ENCODE data around the gene PAQR7. TPM values are rescaled to one million over a fixed set of nuclear protein-coding genes. Genes with fewer than 3 reads are reported as not detected.

Gene PAQR7, protein sequence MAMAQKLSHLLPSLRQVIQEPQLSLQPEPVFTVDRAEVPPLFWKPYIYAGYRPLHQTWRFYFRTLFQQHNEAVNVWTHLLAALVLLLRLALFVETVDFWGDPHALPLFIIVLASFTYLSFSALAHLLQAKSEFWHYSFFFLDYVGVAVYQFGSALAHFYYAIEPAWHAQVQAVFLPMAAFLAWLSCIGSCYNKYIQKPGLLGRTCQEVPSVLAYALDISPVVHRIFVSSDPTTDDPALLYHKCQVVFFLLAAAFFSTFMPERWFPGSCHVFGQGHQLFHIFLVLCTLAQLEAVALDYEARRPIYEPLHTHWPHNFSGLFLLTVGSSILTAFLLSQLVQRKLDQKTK
- 10 to 100 TPM in 1 of 4 donors, 1 to 10 TPM in 3; 6.7 to 12.1 (median 7.8) TPM for total RNA-seq

DNA sequence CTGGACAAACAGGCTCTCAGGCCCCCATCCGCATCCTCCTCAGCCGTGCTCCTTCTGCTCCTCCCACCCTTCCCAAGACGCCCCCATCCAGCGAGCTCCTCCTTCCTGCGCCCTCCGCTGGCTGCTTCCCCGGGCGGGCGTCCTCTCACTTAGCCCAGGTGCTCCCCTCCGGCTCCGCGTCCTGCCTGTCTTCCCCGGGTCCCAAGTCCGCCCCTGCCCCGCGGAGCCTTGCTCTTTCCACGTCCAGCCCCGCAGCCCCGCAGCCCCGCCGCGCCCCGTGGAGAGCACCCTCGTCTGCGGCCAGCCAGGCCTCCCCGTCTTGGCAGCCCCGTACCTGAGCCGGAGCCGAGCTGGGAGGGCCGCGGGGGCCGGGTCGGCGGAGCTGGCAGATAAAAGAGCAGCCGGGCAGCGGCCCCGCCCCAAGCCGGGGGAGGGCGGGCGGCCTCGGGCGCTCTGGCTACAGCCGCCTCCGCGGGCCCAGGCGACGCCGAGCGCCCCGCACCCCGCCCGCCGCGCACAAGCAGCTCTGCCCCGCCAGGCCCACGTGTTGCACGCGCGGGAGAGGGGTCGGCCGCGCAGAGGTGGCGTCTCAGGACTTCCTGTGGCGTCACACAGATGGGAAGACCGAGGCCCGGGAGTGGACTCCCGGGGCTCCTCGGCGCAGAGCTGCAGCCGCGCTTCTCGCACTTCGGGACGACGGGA lies at the start of gene PAQR7:
Gene PAQR7, minus strand, starts transcription at position 555 of the 702 bp plus-strand sequence. CDS start 11,869 bp downstream, outside the sequence.
- Histone ChIP-seq H3K27me3 (no peaks in the 10 kb centered on the region), H3K9me3 (no peaks in the 10 kb centered on the region), H3K4me3 (peak within 1 kb of the TSS; percentile 67 to 88 (median 82)), H3K36me3 (no peaks in the 10 kb centered on the region), H3K4me1 (peaks cover 11 to 52% (median 19%) of the 10 kb centered on the region in 4 donors), H3K27ac (peak within 1 kb of the TSS; percentile 57 to 86 (median 78))
- DNase-seq: peak; percentile 74 to 88 (median 86)
- TF ChIP-seq CTCF (IDR thresholded peaks at IDR 0.05) (no peak), POLR2A (IDR thresholded peaks at IDR 0.05) (peak; percentile 29 to 42)

DNA sequence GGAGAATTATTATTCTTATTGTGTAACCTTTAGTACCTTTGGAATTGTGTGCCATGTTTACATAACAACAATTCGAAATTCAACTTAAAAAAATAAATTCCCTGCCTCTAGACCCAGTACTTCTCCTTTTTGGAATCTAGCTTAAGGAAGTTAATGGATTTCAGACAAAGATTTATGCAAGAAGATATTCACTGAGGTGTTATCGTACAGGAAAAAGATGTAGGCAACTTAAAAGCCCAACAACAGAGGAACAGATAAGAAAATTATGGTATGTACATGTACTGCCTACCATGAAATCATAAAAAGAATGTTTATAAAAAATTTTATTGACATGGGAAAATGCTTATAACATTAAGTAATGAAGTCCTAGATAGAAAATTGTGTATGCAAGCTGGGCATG lies 48.9 kb upstream of the PAQR7 start:
- no peaks in the 10 kb centered on the region for H3K27me3 ChIP-seq
- H3K4me1 ChIP-seq: peaks cover 0 to 13% (median 8%) of the 10 kb centered on the region in 4 donors
- no peak for DNase-seq
- no peaks in the 10 kb centered on the region for H3K36me3 ChIP-seq
- H3K4me3 ChIP-seq: no peak overlapping the region
- no peak overlapping the region for H3K27ac ChIP-seq
- TF ChIP-seq POLR2A (IDR thresholded peaks at IDR 0.05): no peak
- TF ChIP-seq CTCF (IDR thresholded peaks at IDR 0.05): no peak
- no peaks in the 10 kb centered on the region for H3K9me3 ChIP-seq

DNA sequence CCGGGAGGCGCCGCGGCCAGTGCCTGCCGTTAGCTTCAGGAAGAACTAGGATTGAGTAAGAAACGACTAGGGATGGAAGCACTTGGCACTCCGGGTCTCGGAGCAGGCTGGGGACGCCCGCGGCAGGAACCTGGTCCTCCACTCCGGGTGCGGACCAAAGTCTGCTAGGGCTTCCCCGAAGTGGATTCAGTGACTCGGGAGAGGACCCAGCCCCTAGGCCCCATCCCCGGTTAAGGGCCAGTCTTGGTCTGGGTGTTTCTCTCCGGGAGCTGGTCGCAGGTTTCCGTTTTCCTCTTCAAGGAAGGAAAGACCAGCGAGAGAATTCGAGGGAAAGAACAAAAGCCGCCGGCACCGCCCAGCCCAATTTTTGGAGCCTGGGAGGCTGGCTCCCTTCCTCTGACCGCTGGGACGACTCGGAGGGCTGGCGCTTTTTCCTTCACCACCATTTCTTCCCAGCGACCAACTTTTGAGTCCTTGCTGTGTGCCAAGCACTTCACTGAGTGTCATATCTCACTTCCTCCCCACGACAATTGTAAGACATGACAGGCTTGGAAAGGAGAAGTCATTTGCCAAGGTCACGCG lies 47.6 kb upstream of the PAQR7 start:
- Histone ChIP-seq H3K9me3 (no peaks in the 10 kb centered on the region), H3K27me3 (no peaks in the 10 kb centered on the region), H3K36me3 (no peaks in the 10 kb centered on the region), H3K4me1 (peaks cover 0 to 13% (median 8%) of the 10 kb centered on the region in 4 donors), H3K27ac (peak overlapping the region; percentile 43 to 71 (median 64)), H3K4me3 (peak overlapping the region; percentile 48 to 61 (median 58))
- no peak for TF ChIP-seq POLR2A (IDR thresholded peaks at IDR 0.05)
- no peak for TF ChIP-seq CTCF (IDR thresholded peaks at IDR 0.05)
- peak in 2 of 3 donors; percentile 52 to 55 for DNase-seq

DNA sequence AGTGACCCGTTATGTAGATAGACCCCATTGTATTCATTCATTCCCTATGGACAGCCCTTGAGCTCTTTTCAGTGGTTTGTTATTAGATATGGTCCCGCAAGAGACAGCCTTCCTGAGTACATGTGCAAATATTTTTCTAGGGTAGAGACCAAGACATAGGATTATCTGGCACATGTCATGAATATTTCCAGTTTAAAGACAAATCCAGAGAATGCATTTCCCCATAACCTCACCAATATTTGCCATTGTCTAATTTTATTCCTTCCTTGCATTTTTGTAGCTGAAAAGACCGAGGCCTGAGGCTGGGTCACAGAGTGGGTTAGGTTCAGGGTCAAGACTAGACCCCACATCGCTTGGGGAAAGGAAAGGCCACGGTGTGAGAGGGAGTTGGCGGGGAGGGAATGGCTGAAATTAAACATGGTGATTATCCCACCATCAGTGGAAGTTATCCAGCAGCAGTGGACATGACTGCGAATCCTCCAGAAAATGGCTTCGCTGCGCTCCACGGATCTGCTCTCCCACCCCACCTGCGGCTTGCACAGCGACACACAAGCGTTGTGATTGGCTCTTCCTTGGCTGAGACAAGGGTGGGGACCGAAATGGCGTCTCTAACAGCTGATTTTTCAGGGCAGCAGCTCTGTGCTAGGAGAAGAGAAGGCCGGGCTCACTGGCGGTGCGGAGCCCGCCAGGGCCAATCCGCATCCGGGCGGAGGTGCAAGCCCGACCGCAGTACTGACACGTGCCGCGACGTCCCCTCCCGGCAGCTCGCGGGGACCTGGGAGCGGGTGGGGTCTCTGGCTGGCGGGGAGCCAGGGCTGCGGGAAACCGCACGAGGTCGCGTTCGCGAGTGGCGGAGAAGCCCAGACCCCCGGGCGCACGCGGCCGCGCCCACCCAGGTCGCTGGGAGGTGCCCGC lies 46.8 kb upstream of the PAQR7 start:
- peak overlapping the region; percentile 48 to 61 (median 58) for H3K4me3 ChIP-seq
- no peaks in the 10 kb centered on the region for H3K27me3 ChIP-seq
- peaks cover 0 to 13% (median 8%) of the 10 kb centered on the region in 4 donors for H3K4me1 ChIP-seq
- H3K9me3 ChIP-seq: no peaks in the 10 kb centered on the region
- DNase-seq: peak in 2 of 3 donors; percentile 29 to 71
- no peak for TF ChIP-seq CTCF (IDR thresholded peaks at IDR 0.05)
- TF ChIP-seq POLR2A (IDR thresholded peaks at IDR 0.05): no peak
- H3K36me3 ChIP-seq: no peaks in the 10 kb centered on the region
- H3K27ac ChIP-seq: peak overlapping the region; percentile 43 to 71 (median 64)

DNA sequence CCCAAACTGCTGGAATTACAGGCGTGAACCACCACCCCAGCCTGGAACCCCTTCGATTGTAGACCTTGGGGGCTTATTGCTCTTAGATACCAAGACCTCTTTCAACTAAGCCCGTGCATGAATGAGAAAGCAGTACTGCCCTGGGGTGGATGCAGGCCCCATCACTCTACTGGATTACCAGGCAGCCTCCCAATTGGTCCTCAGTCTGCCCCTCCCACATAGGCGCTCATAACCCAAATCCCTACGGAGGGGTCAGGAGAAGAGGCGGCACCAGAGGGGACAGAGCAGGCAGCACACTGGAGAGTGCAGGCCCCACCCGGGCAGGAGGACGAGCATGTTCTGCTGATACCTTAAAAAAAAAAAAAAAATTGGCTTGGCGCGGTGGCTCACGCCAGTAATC lies 43.1 kb upstream of the PAQR7 start:
- H3K4me1 ChIP-seq: peaks cover 0 to 13% (median 8%) of the 10 kb centered on the region in 4 donors
- no peak overlapping the region for H3K4me3 ChIP-seq
- TF ChIP-seq POLR2A (IDR thresholded peaks at IDR 0.05) (no peak), CTCF (IDR thresholded peaks at IDR 0.05) (no peak)
- no peak for DNase-seq
- H3K36me3 ChIP-seq: no peaks in the 10 kb centered on the region
- H3K27ac ChIP-seq: no peak overlapping the region
- H3K27me3 ChIP-seq: no peaks in the 10 kb centered on the region
- H3K9me3 ChIP-seq: no peaks in the 10 kb centered on the region
